Colon (tissue), 2 donors: ENCODE data around the gene SOX6.

ENCODE experiments used
- FAIRE-seq: peaks from 2 replicates; lab custom pipeline; 2012; peaks lifted over from hg19 to GRCh38; lab: Jason Lieb, UNC
- donor health status: control.
- donor health status: control.

Gene SOX6

GRCh38 chr11:15989685-15990084 is 366.7 kb downstream of the SOX6 start:
- FAIRE-seq: no peak

GRCh38 chr11:15988693-15989231 is 367.6 kb downstream of the SOX6 start:
- no peak for FAIRE-seq

GRCh38 chr11:15988016-15988550 is 368.3 kb downstream of the SOX6 start:
- no peak for FAIRE-seq

DNA sequence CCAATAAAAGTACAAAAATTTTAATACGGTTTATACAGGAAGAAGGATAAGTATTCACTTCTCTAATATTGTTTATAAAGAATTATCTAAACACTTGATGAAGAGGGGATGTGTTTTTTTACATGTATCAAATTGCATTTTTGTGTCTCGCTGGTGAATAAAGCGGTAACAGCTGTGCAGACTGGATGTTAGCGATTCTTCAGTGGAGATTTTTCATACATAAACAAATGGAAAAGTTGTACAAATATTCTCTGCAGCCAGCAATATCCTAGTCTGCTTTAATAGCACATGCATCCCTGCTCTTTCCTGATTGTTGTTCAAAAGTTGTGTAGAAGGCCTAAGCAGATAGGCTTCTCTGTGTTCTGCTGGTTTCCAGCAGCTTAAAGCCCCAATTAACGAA is 369.3 kb downstream of the SOX6 start:
- no peak for FAIRE-seq

GRCh38 chr11:15985860-15986139 is 370.5 kb downstream of the SOX6 start:
- FAIRE-seq: no peak

DNA sequence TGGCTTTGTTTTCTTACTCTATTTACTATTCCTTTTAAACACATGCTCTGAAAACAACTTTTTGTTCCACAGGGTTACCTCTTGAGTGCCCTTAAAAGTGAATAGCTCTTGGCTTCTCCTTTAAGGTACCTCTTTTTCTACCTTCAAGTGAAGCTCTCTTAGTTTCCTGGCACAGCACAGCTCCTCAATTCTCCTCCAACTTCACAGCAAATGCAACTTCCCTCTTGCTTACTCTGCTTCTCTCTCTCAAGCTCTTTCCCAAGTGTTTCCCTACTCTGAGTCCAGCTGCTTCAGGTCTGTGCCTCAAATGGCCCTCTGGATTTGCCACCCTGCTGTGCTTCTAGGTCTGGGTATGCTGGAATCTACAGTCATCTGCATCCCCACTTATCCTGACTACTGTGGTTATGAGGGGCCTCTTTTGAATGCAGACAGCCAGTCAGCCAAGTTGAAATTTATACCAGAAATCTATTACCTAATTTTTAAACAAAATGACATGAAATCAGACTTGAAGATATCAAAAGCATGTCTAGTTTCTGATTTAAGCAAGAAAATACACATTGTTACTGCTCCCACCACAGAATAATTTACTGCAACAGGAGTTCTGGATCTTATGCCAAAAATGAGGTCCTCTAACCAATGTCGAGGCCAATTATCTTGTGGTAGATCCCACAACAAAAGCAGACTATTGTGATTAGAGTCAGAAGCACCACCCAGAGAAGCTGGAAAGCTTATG is 371.1 kb downstream of the SOX6 start:
- no peak for FAIRE-seq

- no peak for FAIRE-seq
These were observed 375.1 kb downstream of the SOX6 start for GRCh38 chr11:15981292-15981691.

DNA sequence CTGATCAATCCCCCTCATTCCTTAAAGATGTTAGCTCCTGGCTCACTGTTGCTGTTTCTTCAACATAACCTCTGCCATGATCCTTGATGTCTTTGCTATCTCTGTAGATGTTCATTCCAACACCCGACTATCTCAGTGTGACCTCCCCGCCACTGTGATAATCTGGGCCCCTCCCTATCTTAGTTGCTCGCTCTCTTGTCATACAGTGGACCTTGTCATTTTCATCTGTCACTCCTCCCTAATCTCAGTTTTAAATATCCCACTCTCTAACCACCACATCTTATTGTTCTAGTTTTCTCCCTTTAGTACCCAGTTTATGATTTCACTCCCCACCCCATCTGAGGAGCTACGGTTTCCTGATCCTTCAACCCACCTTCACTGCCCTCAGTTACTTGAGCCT is 379.2 kb downstream of the SOX6 start:
- no peak for FAIRE-seq

DNA sequence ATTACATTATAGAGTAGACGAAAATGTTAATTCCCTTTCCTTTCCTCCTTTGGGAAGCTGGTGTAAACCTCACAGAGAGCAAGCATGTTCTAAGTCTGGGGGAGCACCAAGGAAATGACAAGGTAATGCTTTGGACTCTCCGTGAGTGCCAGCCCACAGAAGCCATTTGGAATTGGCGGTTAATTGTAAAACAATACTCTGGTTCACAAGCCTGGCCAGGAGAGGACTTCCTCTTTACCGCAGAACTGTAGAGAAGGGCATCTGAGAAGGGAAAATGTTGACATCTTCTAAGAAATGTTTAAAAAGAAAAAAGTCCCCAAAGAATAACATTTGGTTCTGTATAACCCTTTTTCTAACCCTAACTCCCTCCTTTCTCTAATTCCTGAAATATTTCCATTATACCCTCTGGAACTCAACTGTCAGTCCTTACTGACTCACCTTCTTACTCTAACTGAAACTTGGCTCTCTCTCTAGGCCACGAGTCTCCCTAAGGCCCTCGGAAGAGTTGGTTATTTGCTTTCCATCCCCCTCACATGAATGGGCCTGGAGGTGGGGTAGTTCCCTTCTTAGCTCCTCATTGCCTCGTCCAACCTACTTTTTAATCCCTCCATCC is 379.8 kb downstream of the SOX6 start:
- FAIRE-seq: no peak

DNA sequence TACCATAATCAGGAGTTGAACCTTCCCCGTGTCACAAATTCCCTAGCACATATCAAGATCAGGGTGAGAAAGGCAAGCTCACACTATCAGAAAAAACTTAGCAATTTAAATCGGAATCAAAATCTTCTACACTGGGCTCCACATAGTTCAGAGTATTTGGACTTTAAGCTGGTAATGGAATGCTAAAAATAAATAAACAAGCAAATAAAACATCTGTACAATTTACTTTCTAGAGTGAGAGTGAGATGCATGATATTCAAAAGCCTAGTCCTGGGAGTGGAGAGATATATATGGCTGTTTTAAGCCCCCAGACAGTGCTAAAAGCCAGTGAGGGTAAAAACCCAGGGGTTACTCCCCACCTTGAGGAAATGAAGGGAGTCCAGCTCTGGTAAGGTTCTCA is 380.6 kb downstream of the SOX6 start:
- FAIRE-seq: no peak

GRCh38 chr11:15972838-15973237 is 383.5 kb downstream of the SOX6 start:
- no peak for FAIRE-seq

- FAIRE-seq: no peak
These were observed 385.2 kb downstream of the SOX6 start for GRCh38 chr11:15971215-15971546.

DNA sequence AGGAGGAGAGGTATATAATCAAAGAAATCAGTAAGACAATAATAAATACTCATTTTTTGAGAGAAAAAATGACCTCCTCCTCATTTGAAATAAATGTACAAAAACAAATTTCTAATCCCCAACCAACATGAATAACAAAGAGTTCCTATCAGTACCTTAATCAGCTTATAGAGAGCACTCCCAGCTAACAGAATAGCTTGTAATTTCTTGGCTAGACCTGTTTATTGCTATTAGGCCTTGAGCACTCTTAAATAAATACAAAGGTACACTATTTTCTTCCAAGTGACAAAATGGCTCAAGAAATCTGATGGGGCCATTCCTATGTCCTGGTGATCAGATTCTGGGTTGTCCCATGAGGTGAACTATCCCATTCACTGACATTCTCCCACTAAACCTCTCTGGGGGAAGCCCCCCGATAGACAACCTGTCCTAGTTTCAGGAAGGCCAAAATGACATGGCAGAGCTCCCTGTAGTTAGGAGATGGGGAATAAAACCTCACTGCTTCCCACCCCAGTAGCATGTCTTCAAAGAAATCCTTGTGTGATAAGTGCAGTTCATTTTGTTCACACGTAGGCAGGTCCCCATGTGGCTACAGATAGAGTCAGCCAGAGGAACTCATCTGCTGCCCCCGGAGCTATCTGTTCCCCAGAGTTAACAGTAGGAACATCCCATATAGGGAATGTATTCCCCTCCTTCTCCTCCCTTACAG is 385.7 kb downstream of the SOX6 start:
- FAIRE-seq: no peak

GRCh38 chr11:15969701-15970329 is 386.5 kb downstream of the SOX6 start:
- FAIRE-seq: no peak

GRCh38 chr11:15969281-15969680 is 387.1 kb downstream of the SOX6 start:
- FAIRE-seq: no peak

DNA sequence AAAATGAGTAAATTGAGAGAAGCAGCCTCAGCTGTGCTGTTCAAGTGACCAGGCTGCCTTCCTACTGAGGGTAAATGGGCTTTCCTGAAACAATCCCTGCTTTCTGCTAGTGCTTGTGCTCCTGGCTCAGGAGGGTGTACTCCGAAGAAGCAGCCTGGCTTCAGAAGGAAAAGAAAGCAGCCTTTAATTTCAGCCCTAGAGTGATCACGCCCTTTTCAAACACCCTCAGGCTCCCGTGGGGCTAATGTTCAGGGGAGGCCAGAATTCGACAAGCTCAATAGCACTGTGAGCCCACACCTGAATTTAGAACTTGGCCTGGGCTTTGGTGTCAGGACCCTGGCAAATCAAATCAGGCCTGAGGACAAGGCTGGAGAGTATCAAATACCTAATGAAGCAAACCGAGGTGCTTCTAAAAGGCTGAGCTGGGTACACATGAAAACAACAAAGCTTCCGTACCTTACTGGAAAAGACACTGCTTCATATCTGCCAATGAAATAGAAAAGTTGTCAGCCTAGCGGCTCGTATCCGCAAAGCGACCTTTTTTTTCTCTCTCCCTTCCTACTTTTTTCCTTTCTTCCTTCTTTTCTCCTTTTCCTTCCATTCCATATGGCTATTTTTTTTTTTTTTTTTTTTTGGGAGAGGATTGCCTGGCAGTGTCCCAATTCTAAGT is 387.8 kb downstream of the SOX6 start:
- FAIRE-seq: no peak

DNA sequence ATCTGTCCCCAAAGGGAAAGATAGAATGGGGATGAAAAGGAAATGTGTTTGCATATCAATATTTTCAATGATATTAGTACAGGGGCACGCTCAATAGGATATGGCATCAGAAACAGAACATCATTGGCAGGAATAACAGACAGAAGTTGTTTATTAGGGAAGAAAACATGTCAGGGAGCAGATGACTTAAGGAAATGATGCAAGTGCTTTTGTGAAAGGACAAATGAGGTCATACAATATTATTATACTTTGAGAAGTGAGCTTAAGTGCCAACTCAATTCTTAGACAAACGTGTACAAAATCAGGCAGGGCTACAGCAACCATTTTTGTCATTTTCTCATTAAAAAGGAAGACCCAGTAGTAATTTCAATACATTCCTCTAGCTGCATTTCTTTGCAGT is 388.4 kb downstream of the SOX6 start:
- no peak for FAIRE-seq

- no peak for FAIRE-seq
These were observed 389.2 kb downstream of the SOX6 start for GRCh38 chr11:15967166-15967565.

DNA sequence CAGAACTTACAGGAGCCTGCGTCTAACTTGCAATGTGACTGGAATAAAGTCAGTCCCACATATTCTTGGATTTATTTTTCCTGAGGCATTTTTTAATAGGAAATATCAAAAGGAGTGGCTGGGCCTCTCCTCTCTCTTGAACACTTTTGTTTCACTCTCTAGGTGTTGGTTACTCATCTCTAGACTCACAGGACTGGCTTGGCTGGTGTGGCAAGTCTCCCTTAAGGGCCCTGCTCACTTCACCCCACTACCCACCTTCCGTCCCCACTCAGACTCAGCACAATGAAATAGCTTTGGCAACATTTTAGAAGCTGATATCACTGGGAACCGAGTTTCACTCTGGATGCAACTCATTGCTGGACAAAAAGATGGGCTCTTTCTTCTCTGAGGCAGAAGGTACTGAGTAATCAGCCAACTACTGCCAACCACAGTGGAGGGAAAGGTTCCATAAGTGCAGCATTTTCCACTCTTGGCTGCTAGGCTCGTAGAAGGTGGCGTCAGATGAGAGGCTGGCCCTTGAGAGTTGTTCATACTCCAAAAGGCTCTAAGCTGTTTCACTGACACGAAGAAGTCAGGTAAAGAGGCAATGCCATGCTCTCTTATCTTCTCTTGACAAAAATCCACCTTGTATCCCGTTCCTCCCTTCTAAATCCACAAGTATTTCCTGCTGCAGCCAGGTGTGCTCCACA is 390.6 kb downstream of the SOX6 start:
- FAIRE-seq: no peak

- FAIRE-seq: no peak
These were observed 393.1 kb downstream of the SOX6 start for GRCh38 chr11:15963266-15963665.

DNA sequence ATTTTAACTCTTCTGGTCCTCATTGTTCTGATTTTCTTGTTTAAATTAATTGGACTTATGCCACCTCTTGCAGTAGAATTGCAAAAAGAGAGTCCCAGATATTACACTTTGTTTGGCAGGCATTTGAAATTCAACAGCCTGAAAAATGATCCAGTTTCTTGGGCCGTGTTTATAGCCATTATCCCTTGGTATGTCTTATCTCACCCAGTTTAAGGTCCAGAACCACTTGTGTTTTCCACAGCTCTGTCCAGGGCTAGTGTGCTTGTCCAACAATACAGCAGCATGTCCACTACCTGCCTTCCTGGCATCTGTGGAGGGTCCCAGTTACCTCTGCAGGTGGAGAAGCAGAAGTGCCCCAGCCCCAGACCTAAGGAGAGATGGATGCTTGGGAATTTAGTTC is 397.4 kb downstream of the SOX6 start:
- FAIRE-seq: no peak

DNA sequence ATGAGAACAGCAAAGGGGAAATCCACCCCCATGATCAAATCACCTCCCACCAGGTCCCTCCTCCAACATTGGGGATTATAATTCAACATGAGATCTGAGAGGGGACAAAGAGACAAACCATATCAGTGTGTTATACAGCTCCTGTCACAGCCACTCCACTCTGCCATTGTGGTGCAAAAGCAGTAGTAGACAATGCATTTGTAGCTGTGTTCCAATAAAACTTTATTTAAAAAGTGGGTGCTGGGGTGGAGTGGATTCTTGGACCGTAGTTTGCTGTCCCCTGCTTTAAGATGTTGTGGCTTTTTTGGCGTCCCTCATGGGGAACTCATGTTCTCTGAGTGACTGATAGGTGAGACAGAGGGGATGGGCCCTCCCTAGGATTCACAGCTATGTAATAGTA is 399.1 kb downstream of the SOX6 start:
- FAIRE-seq: no peak
